Liver (tissue), 9 donors: ENCODE data around the gene FAXC. TPM values are rescaled to one million over a fixed set of nuclear protein-coding genes. Genes with fewer than 3 reads are reported as not detected.

ENCODE experiments used
- DNase-seq: peaks from one replicate; pipeline ENCODE4 v3.0.0-alpha.2; 2017; ENCODE audit warnings: low spot score
- H3K27ac ChIP-seq, 2 donors: one replicate each; pipeline ENCODE4 v1.7.0; 2013; ENCODE audit warnings: inconsistent platforms in 2 of 2, low read length in 2 of 2, control low read depth in 1 of 2, low read depth in 1 of 2, mild to moderate bottlenecking in 1 of 2
- H3K27me3 ChIP-seq, 4 donors: one replicate each; pipeline versions ENCODE4 v1.6.1 to v1.7.0; 2013; ENCODE audit warnings: low read length in 3 of 4, inconsistent platforms in 1 of 4, mild to moderate bottlenecking in 1 of 4, moderate library complexity in 1 of 4; ENCODE audit not compliant: control insufficient read depth in 4 of 4, insufficient read depth in 4 of 4
- H3K36me3 ChIP-seq, 4 donors: one replicate each; pipeline versions ENCODE4 v1.6.1 to v1.7.0; 2013; ENCODE audit warnings: low read length in 3 of 4, mild to moderate bottlenecking in 3 of 4, low read depth in 1 of 4, moderate library complexity in 1 of 4; ENCODE audit not compliant: control insufficient read depth in 4 of 4, insufficient read depth in 3 of 4
- H3K4me1 ChIP-seq, 4 donors: one replicate each; pipeline versions ENCODE4 v1.6.1 to v1.7.0; 2013; ENCODE audit warnings: low read length in 3 of 4, mild to moderate bottlenecking in 3 of 4, moderate library complexity in 1 of 4; ENCODE audit not compliant: control insufficient read depth in 4 of 4, insufficient read depth in 4 of 4
- H3K4me3 ChIP-seq, 3 donors: one replicate each; pipeline versions ENCODE4 v1.6.1 to v1.7.0; 2013; ENCODE audit warnings: low read length in 3 of 3, control low read depth in 1 of 3, low read depth in 1 of 3, mild to moderate bottlenecking in 1 of 3
- H3K9ac ChIP-seq, 2 donors: one replicate each; pipeline ENCODE4 v1.7.0; 2013; ENCODE audit warnings: low read length in 2 of 2, mild to moderate bottlenecking in 2 of 2, moderate library complexity in 2 of 2, control low read depth in 1 of 2, low read depth in 1 of 2
- H3K9me3 ChIP-seq, 4 donors: one replicate each; pipeline versions ENCODE4 v1.6.1 to v1.7.0; 2013; ENCODE audit warnings: low read length in 3 of 4; ENCODE audit not compliant: control insufficient read depth in 4 of 4
- EGR1 ChIP-seq, 2 donors: IDR thresholded peaks; 2 replicates each; pipeline ENCODE4 v1.6.1; 2016 to 2018; ENCODE audit warnings: antibody characterized with exemption in 2 of 2, low read depth in 2 of 2
- FOXA1 ChIP-seq: IDR thresholded peaks from 2 replicates; pipeline ENCODE4 v1.6.1; 2016; ENCODE audit warnings: antibody characterized with exemption
- FOXA2 ChIP-seq: IDR thresholded peaks from 2 replicates; pipeline ENCODE4 v1.6.1; 2016; ENCODE audit warnings: antibody characterized with exemption
- GABPA ChIP-seq, 2 donors: IDR thresholded peaks in 1 of 2; conservative IDR thresholded peaks in 1 of 2; 2 replicates each; pipeline ENCODE4 v1.6.1; 2016; ENCODE audit warnings: antibody characterized with exemption in 2 of 2, mild to moderate bottlenecking in 1 of 2, moderate library complexity in 1 of 2
- HNF4A ChIP-seq, 2 donors: conservative IDR thresholded peaks; 2 replicates each; pipeline ENCODE4 v1.6.1; 2016; ENCODE audit warnings: antibody characterized with exemption in 2 of 2, mild to moderate bottlenecking in 2 of 2
- HNF4G ChIP-seq: IDR thresholded peaks from 2 replicates; pipeline ENCODE4 v1.6.1; 2016; ENCODE audit warnings: antibody characterized with exemption
- JUND ChIP-seq, 2 donors: IDR thresholded peaks; 2 replicates each; pipeline ENCODE4 v1.6.1; 2016; ENCODE audit warnings: antibody characterized with exemption in 2 of 2
- NR2F2 ChIP-seq: IDR thresholded peaks from 2 replicates; pipeline ENCODE4 v1.6.1; 2016; ENCODE audit warnings: antibody characterized with exemption
- RAD21 ChIP-seq, 2 donors: IDR thresholded peaks; 2 replicates each; pipeline ENCODE4 v1.6.1; 2016; ENCODE audit warnings: antibody characterized with exemption in 2 of 2, mild to moderate bottlenecking in 2 of 2
- RXRA ChIP-seq, 2 donors: IDR thresholded peaks; 2 replicates each; pipeline ENCODE4 v1.6.1; 2017 to 2018; ENCODE audit warnings: antibody characterized with exemption in 2 of 2, mild to moderate bottlenecking in 1 of 2
- SP1 ChIP-seq: IDR thresholded peaks from 2 replicates; pipeline ENCODE4 v1.6.1; 2018; ENCODE audit warnings: antibody characterized with exemption, mild to moderate bottlenecking
- TAF1 ChIP-seq: conservative IDR thresholded peaks from 2 replicates; pipeline ENCODE4 v1.6.1; 2016; ENCODE audit warnings: antibody characterized with exemption, mild to moderate bottlenecking
- YY1 ChIP-seq: IDR thresholded peaks from 2 replicates; pipeline ENCODE4 v1.6.1; 2016; ENCODE audit warnings: antibody characterized with exemption, mild to moderate bottlenecking
- WGBS: extraction: QIAGEN DNeasy Blood & Tissue Kit; methylation state at CpG from one replicate; pipeline ENCODE4 v1.1.7; 2013; 5-methylcytosine and 5-hydroxymethylcytosine counted together
- polyA plus RNA-seq, 2 donors: library from polyadenylated mRNA; stranded (reverse) in 1 of 2; unstranded in 1 of 2; fragments of 200-250 nt in 1 of 2; fragments of >200 nt in 1 of 2; fragmentation: Nextera tagmentation in 1 of 2; extraction: Ambion mirVana in 1 of 2; gene quantifications; one replicate each; pipeline versions ENCODE4 v1.2.1 to v1.2.3, GENCODE V29; 2013 to 2015
- total RNA-seq, 2 donors: library from RNA; depleted of rRNA; stranded (reverse); fragments of >200 nt; gene quantifications; one replicate each; pipeline ENCODE4 v1.2.3, GENCODE V29; 2014
- TF ChIP-seq, protein P1 (sequence below): IDR thresholded peaks from 2 replicates; pipeline ENCODE4 v1.6.1; 2016; ENCODE audit warnings: antibody characterized with exemption
- TF ChIP-seq, protein P2 (sequence below): IDR thresholded peaks from 2 replicates; pipeline ENCODE4 v1.6.1; 2016; ENCODE audit warnings: antibody characterized with exemption
- TF ChIP-seq, protein P3 (sequence below): IDR thresholded peaks from 2 replicates; pipeline ENCODE4 v1.6.1; 2016; ENCODE audit warnings: antibody characterized with exemption
- TF ChIP-seq, protein P4 (sequence below): IDR thresholded peaks from 2 replicates; pipeline ENCODE4 v1.6.1; 2016; ENCODE audit warnings: antibody characterized with exemption, mild to moderate bottlenecking
- TF ChIP-seq, protein P5 (sequence below): fragments of 150-350 bp; IDR thresholded peaks from 2 replicates; pipeline ENCODE4 v1.5.1; 2017; ENCODE audit warnings: improper control_type of control experiment, low read depth, low read length; ENCODE audit not compliant: missing input control
- donor health status: healthy.
- donor health status: healthy.
- donor health status: healthy.
- donor health status: healthy.
- donor health status: healthy.

The FAXC gene
- total and polyA plus RNA-seq, 4 donors, result under 0.01 to 0.14 TPM; not detected in 2

DNA sequence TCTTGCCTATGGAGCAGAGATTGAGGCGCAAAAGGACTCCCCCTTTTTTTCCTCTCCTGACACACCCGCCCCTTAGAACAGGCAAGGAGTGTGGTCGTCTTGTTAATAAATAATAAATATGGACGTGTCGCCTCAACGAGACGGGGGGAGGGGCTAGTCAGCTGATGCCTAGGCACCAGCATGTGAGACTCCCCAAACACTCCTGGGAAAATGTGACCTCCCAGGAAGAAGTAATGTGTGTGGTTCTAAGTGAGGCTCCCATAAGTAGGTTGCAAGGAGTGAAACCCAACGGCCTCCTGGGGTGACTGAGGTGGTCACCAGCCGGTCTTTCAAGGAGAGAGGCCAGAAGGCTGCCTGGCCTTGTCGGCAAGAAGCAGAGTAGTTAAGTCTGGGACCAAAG lies 1.1 kb upstream of the FAXC start:
- TF ChIP-seq, protein P1, sequence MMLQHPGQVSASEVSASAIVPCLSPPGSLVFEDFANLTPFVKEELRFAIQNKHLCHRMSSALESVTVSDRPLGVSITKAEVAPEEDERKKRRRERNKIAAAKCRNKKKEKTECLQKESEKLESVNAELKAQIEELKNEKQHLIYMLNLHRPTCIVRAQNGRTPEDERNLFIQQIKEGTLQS, result no peak
- 38% methylated on average over 10 of the region's 10 CpGs for WGBS
- Histone ChIP-seq H3K27me3 (peaks cover 0 to 7% (median 2%) of the 10 kb centered on the region in 4 donors), H3K36me3 (no peaks in the 10 kb centered on the region), H3K9me3 (no peaks in the 10 kb centered on the region), H3K27ac (no peak overlapping the region), H3K4me1 (peaks cover 4 to 10% (median 7%) of the 10 kb centered on the region in 4 donors), H3K4me3 (no peak overlapping the region), H3K9ac (no peak overlapping the region)
- no peak for DNase-seq

DNA sequence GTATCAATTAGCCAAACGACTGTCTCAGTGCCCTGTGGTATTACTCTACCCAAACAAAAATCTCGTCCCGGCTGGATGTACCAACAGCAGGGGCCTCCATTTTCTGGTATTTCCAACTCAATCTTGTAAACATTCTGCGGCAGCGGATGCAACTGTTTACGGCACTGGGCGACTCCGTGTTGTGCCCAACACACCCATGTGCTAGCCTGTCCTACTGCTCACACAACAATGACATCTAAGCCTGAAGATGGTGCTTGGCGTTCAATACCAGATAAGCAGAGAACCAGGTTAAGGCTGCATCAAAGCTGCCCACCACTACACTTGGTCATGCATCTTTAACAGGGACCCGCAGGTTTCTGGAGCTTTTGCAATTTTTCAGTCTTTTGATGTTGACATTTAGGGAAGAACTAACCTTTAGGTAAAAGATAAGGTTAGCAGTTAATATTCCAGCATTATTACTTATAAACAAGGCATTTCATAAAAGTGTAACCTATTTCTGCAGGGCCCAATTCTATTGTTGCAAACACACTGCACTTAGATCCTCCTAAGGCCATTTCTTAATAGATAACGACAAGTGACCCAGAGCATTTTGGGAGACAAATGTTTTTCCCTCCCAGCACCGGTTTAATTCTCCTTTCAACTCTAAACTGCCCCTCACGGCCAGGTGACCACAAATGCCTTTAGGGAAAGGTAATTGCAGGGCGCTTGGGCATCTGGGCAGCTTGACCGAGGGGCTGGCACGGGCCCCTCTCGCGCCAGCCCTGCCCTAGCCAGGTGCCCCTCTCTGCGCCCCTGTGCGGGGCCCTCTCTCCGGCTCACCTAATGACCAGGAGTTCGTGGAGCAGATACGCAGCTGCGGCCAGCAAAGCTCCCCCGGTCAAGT lies 945 bp downstream of the FAXC start:
- no peaks in the 10 kb centered on the region for H3K36me3 ChIP-seq
- peaks cover 4 to 10% (median 7%) of the 10 kb centered on the region in 4 donors for H3K4me1 ChIP-seq
- H3K9ac ChIP-seq, result no peak overlapping the region
- 57% methylated on average over 25 of the region's 25 CpGs for WGBS
- DNase-seq, result no peak
- H3K4me3 ChIP-seq, result peak overlapping the region in 1 of 3 donors; percentile 79
- H3K27me3 ChIP-seq, result peaks cover 0 to 7% (median 2%) of the 10 kb centered on the region in 4 donors
- no peaks in the 10 kb centered on the region for H3K9me3 ChIP-seq
- no peak for TF ChIP-seq HNF4G
- TF ChIP-seq RAD21 (IDR thresholded peaks at IDR 0.05), result no peak
- TF ChIP-seq, protein P1, result no peak
- no peak for TF ChIP-seq SP1
- TF ChIP-seq RXRA (IDR thresholded peaks at IDR 0.05), result no peak
- no peak for TF ChIP-seq JUND (IDR thresholded peaks at IDR 0.05)
- TF ChIP-seq, protein P2, sequence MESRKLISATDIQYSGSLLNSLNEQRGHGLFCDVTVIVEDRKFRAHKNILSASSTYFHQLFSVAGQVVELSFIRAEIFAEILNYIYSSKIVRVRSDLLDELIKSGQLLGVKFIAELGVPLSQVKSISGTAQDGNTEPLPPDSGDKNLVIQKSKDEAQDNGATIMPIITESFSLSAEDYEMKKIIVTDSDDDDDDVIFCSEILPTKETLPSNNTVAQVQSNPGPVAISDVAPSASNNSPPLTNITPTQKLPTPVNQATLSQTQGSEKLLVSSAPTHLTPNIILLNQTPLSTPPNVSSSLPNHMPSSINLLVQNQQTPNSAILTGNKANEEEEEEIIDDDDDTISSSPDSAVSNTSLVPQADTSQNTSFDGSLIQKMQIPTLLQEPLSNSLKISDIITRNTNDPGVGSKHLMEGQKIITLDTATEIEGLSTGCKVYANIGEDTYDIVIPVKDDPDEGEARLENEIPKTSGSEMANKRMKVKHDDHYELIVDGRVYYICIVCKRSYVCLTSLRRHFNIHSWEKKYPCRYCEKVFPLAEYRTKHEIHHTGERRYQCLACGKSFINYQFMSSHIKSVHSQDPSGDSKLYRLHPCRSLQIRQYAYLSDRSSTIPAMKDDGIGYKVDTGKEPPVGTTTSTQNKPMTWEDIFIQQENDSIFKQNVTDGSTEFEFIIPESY, result no peak
- TF ChIP-seq GABPA (IDR thresholded peaks at IDR 0.05 in 1 of 2, conservative IDR thresholded peaks at IDR 0.05 in 1 of 2), result no peak
- no peak for TF ChIP-seq FOXA1
- TF ChIP-seq YY1, result no peak
- TF ChIP-seq, protein P3, sequence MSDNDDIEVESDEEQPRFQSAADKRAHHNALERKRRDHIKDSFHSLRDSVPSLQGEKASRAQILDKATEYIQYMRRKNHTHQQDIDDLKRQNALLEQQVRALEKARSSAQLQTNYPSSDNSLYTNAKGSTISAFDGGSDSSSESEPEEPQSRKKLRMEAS, result no peak
- TF ChIP-seq EGR1 (IDR thresholded peaks at IDR 0.05; ENCODE audit: low read depth in 2 of 2), result no peak
- TF ChIP-seq, protein P4, sequence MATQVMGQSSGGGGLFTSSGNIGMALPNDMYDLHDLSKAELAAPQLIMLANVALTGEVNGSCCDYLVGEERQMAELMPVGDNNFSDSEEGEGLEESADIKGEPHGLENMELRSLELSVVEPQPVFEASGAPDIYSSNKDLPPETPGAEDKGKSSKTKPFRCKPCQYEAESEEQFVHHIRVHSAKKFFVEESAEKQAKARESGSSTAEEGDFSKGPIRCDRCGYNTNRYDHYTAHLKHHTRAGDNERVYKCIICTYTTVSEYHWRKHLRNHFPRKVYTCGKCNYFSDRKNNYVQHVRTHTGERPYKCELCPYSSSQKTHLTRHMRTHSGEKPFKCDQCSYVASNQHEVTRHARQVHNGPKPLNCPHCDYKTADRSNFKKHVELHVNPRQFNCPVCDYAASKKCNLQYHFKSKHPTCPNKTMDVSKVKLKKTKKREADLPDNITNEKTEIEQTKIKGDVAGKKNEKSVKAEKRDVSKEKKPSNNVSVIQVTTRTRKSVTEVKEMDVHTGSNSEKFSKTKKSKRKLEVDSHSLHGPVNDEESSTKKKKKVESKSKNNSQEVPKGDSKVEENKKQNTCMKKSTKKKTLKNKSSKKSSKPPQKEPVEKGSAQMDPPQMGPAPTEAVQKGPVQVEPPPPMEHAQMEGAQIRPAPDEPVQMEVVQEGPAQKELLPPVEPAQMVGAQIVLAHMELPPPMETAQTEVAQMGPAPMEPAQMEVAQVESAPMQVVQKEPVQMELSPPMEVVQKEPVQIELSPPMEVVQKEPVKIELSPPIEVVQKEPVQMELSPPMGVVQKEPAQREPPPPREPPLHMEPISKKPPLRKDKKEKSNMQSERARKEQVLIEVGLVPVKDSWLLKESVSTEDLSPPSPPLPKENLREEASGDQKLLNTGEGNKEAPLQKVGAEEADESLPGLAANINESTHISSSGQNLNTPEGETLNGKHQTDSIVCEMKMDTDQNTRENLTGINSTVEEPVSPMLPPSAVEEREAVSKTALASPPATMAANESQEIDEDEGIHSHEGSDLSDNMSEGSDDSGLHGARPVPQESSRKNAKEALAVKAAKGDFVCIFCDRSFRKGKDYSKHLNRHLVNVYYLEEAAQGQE, result no peak
- TF ChIP-seq HNF4A (conservative IDR thresholded peaks at IDR 0.05), result no peak
- TF ChIP-seq NR2F2, result no peak
- TF ChIP-seq FOXA2, result no peak
- TF ChIP-seq TAF1, result no peak
- TF ChIP-seq, protein P5, sequence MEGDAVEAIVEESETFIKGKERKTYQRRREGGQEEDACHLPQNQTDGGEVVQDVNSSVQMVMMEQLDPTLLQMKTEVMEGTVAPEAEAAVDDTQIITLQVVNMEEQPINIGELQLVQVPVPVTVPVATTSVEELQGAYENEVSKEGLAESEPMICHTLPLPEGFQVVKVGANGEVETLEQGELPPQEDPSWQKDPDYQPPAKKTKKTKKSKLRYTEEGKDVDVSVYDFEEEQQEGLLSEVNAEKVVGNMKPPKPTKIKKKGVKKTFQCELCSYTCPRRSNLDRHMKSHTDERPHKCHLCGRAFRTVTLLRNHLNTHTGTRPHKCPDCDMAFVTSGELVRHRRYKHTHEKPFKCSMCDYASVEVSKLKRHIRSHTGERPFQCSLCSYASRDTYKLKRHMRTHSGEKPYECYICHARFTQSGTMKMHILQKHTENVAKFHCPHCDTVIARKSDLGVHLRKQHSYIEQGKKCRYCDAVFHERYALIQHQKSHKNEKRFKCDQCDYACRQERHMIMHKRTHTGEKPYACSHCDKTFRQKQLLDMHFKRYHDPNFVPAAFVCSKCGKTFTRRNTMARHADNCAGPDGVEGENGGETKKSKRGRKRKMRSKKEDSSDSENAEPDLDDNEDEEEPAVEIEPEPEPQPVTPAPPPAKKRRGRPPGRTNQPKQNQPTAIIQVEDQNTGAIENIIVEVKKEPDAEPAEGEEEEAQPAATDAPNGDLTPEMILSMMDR, result no peak
- H3K27ac ChIP-seq, result no peak overlapping the region
